IPS-20b (cell line): ENCODE results near the gene BMP7.

Experiments used
- H3K27ac ChIP-seq: one replicate; pipeline ENCODE4 v1.5.1; 2013; ENCODE audit warnings: low read length
- H3K27me3 ChIP-seq: 2 replicates; pipeline ENCODE4 v1.6.1; 2013; ENCODE audit warnings: mild to moderate bottlenecking, low read length, inconsistent platforms; ENCODE audit not compliant: insufficient read depth
- H3K36me3 ChIP-seq: 2 replicates; pipeline ENCODE4 v1.6.1; 2013; ENCODE audit warnings: low read depth, mild to moderate bottlenecking, inconsistent platforms, low read length, moderate library complexity; ENCODE audit not compliant: insufficient read depth
- H3K4me1 ChIP-seq: 2 replicates; pipeline ENCODE4 v1.6.1; 2013; ENCODE audit warnings: mild to moderate bottlenecking, control low read depth, inconsistent platforms, low read length, moderate library complexity; ENCODE audit not compliant: insufficient read depth
- H3K4me3 ChIP-seq: 2 replicates; pipeline ENCODE4 v1.5.1; 2013; ENCODE audit warnings: mild to moderate bottlenecking, low read length, inconsistent platforms
- H3K9ac ChIP-seq: 2 replicates; pipeline ENCODE4 v1.6.1; 2013; ENCODE audit warnings: low read depth, mild to moderate bottlenecking, inconsistent platforms, low read length, moderate library complexity
- H3K9me3 ChIP-seq: 2 replicates; pipeline ENCODE4 v1.6.1; 2013; ENCODE audit warnings: mild to moderate bottlenecking, low read depth, low read length, inconsistent platforms; ENCODE audit not compliant: insufficient read depth

The BMP7 gene

GRCh38 chr20:57167971-57168701 is 98.3 kb downstream of the BMP7 start:
- no peaks in the 10 kb centered on the region for H3K27me3 ChIP-seq
- no peaks in the 10 kb centered on the region for H3K4me1 ChIP-seq
- H3K36me3 ChIP-seq, result peaks cover 4% of the 10 kb centered on the region; the same call in 1 of the 2 replicates
- peaks cover 11% of the 10 kb centered on the region for H3K9me3 ChIP-seq
- H3K27ac ChIP-seq, result no peak overlapping the region
- no peak overlapping the region for H3K9ac ChIP-seq
- H3K4me3 ChIP-seq, result no peak overlapping the region

GRCh38 chr20:57167292-57167655 is 99.2 kb downstream of the BMP7 start:
- Histone ChIP-seq H3K27ac (no peak overlapping the region), H3K9me3 (peaks cover 11% of the 10 kb centered on the region), H3K9ac (no peak overlapping the region), H3K27me3 (no peaks in the 10 kb centered on the region), H3K4me1 (no peaks in the 10 kb centered on the region), H3K36me3 (peaks cover 4% of the 10 kb centered on the region; the same call in 1 of the 2 replicates), H3K4me3 (no peak overlapping the region)

GRCh38 chr20:57166568-57167291 is 99.7 kb downstream of the BMP7 start:
- Histone ChIP-seq H3K9ac (no peak overlapping the region), H3K36me3 (peaks cover 4% of the 10 kb centered on the region; the same call in 1 of the 2 replicates), H3K27me3 (no peaks in the 10 kb centered on the region), H3K27ac (no peak overlapping the region), H3K4me1 (no peaks in the 10 kb centered on the region), H3K4me3 (no peak overlapping the region), H3K9me3 (peaks cover 11% of the 10 kb centered on the region)

GRCh38 chr20:57165427-57166004 is 100.9 kb downstream of the BMP7 start:
- Histone ChIP-seq H3K9ac (no peak overlapping the region), H3K4me3 (no peak overlapping the region), H3K27me3 (no peaks in the 10 kb centered on the region; the same call in 1 of the 2 replicates), H3K4me1 (no peaks in the 10 kb centered on the region), H3K9me3 (peaks cover 11% of the 10 kb centered on the region), H3K36me3 (no peaks in the 10 kb centered on the region; the same call in 1 of the 2 replicates), H3K27ac (no peak overlapping the region)

- no peaks in the 10 kb centered on the region for H3K4me1 ChIP-seq
- no peak overlapping the region for H3K27ac ChIP-seq
- peaks cover 11% of the 10 kb centered on the region for H3K9me3 ChIP-seq
- H3K36me3 ChIP-seq, result no peaks in the 10 kb centered on the region
- no peaks in the 10 kb centered on the region; the same call in 1 of the 2 replicates for H3K27me3 ChIP-seq
- no peak overlapping the region for H3K9ac ChIP-seq
- no peak overlapping the region for H3K4me3 ChIP-seq
Observed at GRCh38 chr20:57164872-57165271, 101.6 kb downstream of the BMP7 start.

GRCh38 chr20:57163041-57163440 is 103.4 kb downstream of the BMP7 start:
- Histone ChIP-seq H3K9me3 (peaks cover 11% of the 10 kb centered on the region), H3K27me3 (no peaks in the 10 kb centered on the region; the same call in 1 of the 2 replicates), H3K27ac (no peak overlapping the region), H3K36me3 (no peaks in the 10 kb centered on the region), H3K9ac (no peak overlapping the region), H3K4me1 (peaks cover 3% of the 10 kb centered on the region; the same call in 1 of the 2 replicates), H3K4me3 (no peak overlapping the region)

- Histone ChIP-seq H3K9me3 (peaks cover 11% of the 10 kb centered on the region), H3K27me3 (no peaks in the 10 kb centered on the region; the same call in 1 of the 2 replicates), H3K4me3 (no peak overlapping the region), H3K9ac (no peak overlapping the region), H3K4me1 (peaks cover 3% of the 10 kb centered on the region; the same call in 1 of the 2 replicates), H3K36me3 (no peaks in the 10 kb centered on the region), H3K27ac (no peak overlapping the region)
Observed at GRCh38 chr20:57162362-57162652, 104.1 kb downstream of the BMP7 start.

GRCh38 chr20:57161478-57162361 is 104.7 kb downstream of the BMP7 start:
- H3K4me1 ChIP-seq, result peaks cover 3% of the 10 kb centered on the region; the same call in 1 of the 2 replicates
- H3K36me3 ChIP-seq, result no peaks in the 10 kb centered on the region
- peaks cover 11% of the 10 kb centered on the region for H3K9me3 ChIP-seq
- no peak overlapping the region for H3K4me3 ChIP-seq
- no peaks in the 10 kb centered on the region; the same call in 1 of the 2 replicates for H3K27me3 ChIP-seq
- no peak overlapping the region for H3K9ac ChIP-seq
- H3K27ac ChIP-seq, result no peak overlapping the region

GRCh38 chr20:57160985-57161384 is 105.5 kb downstream of the BMP7 start:
- no peaks in the 10 kb centered on the region; the same call in 1 of the 2 replicates for H3K27me3 ChIP-seq
- H3K36me3 ChIP-seq, result no peaks in the 10 kb centered on the region
- H3K27ac ChIP-seq, result no peak overlapping the region
- H3K4me1 ChIP-seq, result peaks cover 3% of the 10 kb centered on the region; the same call in 1 of the 2 replicates
- no peak overlapping the region for H3K4me3 ChIP-seq
- H3K9me3 ChIP-seq, result peaks cover 11% of the 10 kb centered on the region
- H3K9ac ChIP-seq, result no peak overlapping the region

- no peaks in the 10 kb centered on the region; the same call in 1 of the 2 replicates for H3K27me3 ChIP-seq
Observed at GRCh38 chr20:57159945-57160610, 106.4 kb downstream of the BMP7 start.

More at GRCh38 chr20:57159945-57160610, 106.4 kb downstream of the BMP7 start:
- no peak overlapping the region for H3K9ac ChIP-seq
- no peak overlapping the region for H3K4me3 ChIP-seq
- no peak overlapping the region for H3K27ac ChIP-seq
- H3K4me1 ChIP-seq, result peaks cover 3% of the 10 kb centered on the region; the same call in 1 of the 2 replicates
- no peaks in the 10 kb centered on the region for H3K36me3 ChIP-seq
- H3K9me3 ChIP-seq, result peaks cover 11% of the 10 kb centered on the region
